Stimulated activated CD4-positive, alpha-beta T cell treated with anti-CD3 and anti-CD28 coated beads, Interleukin-2, amount 100 ng/mL, for 4 hours (primary cell): ENCODE measurements around the gene KLHL22.
"Not testable (repeated sequence)": the region's sequence is repeated elsewhere in the genome, so short reads cannot be mapped to it uniquely, and the experiment has no call there.

ENCODE experiments used
- DNase-seq: peaks from one replicate; pipeline ENCODE4 v3.0.0-alpha.2; 2020; ENCODE audit warnings: low read depth

KLHL22 gene, protein sequence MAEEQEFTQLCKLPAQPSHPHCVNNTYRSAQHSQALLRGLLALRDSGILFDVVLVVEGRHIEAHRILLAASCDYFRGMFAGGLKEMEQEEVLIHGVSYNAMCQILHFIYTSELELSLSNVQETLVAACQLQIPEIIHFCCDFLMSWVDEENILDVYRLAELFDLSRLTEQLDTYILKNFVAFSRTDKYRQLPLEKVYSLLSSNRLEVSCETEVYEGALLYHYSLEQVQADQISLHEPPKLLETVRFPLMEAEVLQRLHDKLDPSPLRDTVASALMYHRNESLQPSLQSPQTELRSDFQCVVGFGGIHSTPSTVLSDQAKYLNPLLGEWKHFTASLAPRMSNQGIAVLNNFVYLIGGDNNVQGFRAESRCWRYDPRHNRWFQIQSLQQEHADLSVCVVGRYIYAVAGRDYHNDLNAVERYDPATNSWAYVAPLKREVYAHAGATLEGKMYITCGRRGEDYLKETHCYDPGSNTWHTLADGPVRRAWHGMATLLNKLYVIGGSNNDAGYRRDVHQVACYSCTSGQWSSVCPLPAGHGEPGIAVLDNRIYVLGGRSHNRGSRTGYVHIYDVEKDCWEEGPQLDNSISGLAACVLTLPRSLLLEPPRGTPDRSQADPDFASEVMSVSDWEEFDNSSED

DNA sequence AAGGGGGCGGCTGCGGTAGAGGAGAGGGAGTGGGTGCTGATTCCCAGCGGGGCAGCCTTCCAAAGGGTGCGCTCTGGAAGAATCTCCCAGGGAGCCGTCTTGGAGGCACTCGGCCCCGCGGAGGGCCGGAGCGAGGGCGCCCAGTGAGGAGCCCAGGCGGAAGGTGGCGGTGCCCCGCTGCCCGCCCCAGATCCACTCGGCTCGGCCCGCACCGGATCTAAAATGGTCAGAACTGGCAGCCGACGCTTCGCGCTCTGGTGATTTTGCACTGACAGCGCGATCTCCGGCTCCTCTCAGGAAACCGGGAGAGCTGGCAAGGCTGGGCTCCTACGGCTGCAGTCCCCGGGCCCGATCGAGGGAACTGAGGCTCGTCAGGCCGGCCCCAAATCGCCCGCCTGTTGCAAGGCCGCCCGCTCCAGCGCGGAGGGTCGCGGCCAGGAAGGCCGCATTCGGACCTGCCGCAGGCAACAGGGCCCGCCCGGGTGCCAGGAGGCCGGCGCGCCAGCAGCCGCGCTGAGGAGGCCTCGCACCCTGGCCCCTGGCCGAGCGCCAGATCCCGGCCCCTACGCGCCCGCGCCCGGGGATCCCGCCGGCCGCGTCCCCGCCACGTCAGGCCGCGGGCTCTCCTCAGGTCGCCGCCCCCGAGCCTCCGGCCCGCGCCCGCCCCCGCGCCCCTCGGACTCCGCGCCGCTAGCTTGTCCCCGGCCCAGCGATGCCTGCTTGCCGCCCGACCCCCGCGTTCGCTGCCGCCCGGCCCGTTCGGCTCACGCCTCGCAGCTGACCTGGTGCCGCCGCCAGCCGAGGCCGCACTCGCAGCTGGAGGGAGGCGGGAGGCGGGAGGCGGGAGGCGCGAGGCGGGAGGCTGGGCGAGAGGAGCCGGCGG, at the start of gene KLHL22:
TSS of gene KLHL22 (minus strand) at position 818 of the 883 bp plus-strand sequence. CDS start 6,584 bp downstream, outside the sequence.
- DNase-seq, result no peak

GRCh38 chr22:20545318-20545634, 49.7 kb upstream of the KLHL22 start:
- not testable (repeated sequence) for DNase-seq

DNA sequence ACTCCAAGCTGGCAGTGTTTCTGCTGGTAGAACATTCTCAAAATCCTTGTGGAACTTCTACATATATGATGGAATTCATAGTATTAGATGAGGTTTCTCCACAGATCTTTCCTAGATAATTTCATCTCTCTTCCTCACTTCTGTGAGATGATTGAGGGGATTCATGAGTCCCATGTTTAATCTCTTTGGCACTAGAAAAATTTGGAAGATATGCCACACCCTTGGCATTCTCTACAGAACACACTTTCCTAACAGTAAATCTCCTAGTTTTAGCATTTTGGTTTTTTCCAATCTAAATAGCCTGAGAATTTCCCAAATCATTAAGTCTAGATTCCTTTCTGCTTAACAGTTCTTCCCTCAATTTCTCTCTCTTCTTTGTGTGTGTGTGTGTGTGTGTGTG, 47.1 kb upstream of the KLHL22 start:
- DNase-seq, result no peak

DNA sequence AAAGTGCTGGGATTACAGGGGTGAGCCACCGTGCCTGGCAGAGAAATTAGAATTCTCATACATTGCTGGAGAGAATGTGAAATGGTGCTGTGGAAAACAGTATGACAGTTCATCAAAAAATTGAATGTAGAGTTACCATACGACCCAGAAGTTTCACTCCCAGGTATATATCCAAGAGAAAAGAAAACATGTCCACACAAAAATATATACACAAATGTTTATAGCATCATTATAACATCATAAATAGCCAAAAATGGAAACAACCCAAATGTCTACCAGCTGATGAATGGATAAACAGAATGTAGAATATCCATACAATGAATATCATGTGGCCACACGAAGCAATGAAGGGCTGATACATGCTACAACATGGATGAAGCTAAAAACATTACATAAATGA, 46.5 kb upstream of the KLHL22 start:
- DNase-seq, result no peak

DNA sequence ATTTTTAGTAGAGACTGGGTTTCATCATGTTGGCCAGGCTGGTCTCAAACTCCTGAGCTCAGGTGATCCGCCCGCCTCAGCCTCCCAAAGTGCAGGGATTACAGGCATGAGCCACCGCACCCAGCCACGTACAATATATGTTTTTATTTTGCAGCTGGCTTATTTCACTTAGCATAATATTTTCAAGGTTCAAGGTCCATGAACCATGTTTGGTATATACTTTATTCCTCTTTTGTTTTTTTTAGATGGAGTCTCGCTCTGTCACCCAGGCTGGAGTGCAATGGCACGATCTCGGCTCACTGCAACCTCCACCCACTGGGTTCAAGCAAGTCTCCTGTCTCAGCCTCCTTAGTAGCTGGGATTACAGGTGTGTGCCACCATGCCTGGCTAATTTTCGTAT, 43.3 kb upstream of the KLHL22 start:
- DNase-seq, result not testable (repeated sequence)

DNA sequence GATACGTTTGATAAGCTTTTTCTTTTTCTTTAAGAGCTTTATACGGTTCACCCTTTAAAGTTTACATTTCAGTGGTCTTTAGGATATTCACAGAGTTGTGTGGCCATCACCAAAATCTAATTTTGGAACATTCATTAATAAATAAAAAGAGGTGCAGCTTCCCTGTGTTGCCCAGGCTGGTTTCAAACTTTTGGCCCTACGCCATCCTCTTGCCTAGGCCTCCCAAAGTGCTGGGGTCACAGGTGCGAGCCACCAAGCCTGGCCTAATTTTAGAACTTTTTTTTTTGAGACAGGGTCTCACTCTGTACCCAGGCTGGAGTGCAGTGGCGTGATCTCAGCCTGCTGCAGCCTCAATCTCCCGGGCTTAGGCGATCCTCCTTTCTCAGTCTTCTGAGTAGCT, 42.4 kb upstream of the KLHL22 start:
- no peak for DNase-seq

GRCh38 chr22:20537325-20537756, 41.7 kb upstream of the KLHL22 start:
- DNase-seq, result no peak

GRCh38 chr22:20536590-20537324, 41.2 kb upstream of the KLHL22 start:
- no peak for DNase-seq

DNA sequence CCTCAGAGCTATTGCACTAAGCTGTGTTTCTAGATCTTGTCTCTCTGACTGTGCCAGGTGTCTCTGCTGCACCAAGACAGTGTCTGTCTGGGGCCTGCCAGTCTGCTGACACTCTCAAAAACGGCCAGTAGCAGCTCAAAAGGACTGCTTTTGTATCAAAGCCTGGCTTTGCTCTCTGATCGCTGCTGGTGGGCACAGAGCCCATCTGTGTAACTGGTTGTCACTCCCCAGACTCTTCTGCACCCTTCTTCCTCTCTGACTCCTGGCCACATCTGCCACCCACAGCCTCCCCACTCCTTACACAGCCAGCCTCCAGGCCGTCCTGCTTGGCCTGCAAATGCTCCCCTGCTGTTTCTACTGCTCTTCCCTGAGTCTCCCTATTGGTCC, 38.3 kb upstream of the KLHL22 start:
- no peak for DNase-seq

GRCh38 chr22:20533095-20533878, 37.7 kb upstream of the KLHL22 start:
- DNase-seq, result no peak

DNA sequence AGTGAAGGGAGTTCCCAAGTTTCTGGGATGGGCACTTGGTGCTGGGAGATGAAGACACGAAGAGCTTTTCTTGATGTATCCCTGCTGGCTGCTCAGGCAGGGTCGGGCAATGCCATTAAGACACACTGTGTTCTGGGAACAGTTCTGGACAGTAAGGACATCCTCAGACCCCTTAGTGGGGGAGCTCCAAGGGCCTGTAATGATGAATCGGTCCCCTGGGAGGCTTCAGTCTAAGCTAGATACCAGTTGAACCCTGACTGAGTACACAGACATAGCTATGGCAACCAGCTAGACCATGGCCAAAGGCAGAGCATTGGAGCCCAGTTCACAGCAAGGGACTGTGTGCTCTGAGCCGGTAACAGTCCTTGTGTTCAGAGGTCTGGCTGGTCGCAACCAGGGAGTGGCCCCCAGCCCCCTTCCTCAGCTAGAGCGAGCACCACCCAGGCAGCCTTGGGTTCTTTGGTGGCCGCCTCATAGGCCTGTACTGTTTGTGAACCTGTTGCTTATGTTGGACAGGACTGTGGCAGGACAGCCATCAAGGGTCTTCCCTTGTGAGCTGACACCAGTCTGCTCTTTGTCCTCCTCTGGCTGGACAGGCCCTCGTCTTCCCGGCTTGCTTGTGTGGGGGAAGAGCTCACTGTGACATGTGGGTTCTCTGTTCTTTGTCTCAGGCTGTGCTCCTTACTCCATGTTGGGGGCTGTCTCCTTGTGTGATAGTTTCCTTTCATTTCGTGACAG, 36.8 kb upstream of the KLHL22 start:
- DNase-seq, result no peak

GRCh38 chr22:20531404-20532201, 36.0 kb upstream of the KLHL22 start:
- no peak for DNase-seq

DNA sequence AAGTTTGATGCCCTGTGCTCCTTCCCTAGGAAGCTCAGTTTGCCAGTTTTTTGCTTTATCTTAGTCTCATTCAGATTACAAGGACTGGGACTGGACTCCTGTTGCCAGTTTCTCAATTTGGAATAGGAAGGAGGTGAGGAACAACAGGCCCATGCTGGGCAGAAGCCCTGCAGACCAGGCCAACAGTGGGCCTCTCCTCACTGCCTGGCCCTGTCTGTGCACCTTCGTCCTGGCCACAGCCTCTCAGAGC, 35.5 kb upstream of the KLHL22 start:
- no peak for DNase-seq

DNA sequence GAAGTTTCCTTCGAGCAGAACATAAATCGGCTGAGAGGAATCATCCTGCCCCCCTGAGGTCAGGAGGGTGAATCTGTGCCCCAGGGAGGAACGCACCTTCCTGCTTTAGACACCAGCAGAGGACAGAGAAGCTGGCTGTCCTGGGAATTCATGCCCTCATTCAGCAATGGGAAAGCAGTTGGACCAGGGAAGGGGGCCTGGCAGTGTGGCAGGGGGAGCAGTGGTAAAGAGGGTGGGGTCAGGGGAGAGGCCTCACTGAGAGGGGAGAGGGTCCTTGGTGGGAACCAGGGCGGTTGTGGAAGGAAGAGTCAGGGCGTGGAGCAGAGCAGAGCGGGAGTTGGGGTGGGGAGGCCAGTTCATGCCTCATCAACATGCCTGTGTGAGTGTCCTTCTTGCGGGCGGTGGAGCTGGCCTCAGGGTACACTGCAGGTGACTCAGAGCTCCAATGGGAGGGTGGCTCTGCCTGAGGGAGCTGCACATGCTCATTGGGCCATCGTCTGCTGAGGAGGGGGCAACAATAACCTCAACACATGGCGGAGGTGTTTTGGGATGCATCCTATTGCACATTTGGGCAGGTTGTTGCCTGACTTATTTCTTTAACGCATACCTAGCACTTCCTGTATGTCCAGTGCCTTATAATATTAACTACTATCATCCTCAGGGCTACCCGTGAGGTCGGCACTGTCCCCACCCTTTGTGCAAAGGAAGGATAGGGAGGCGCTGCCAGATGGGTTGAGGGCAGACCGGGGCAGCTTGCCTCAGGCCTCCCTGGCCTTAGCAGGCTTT, 35.0 kb upstream of the KLHL22 start:
- DNase-seq, result no peak

- DNase-seq, result no peak
These were observed 32.9 kb upstream of the KLHL22 start for GRCh38 chr22:20528405-20528978.

GRCh38 chr22:20526628-20527355, 31.2 kb upstream of the KLHL22 start:
- DNase-seq, result no peak

DNA sequence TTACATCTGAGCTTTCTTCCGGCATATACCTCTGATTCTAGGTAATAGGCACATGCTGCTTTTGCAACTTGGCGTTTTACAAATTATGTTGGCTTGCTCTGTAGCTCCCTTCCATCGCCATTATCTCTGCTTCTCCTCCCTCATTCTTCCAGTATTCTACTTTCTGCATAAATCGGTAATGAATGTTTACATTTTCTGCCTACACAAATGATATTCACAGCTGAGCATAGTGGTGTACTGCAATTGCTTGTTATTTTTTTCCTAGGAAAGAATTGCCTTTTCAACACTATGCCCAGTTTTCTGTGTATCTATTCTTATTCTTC, 30.7 kb upstream of the KLHL22 start:
- DNase-seq, result no peak

GRCh38 chr22:20525048-20525447, 29.5 kb upstream of the KLHL22 start:
- no peak for DNase-seq
